ENCODE measurements around the gene ZNF189.

GRCh38 chr9:101352892-101353463 is 45.7 kb upstream of the ZNF189 start:
- TF ChIP-seq CTCF (IDR thresholded peaks at IDR 0.05), result no peak
- TF ChIP-seq POLR2A (IDR thresholded peaks at IDR 0.05), result no peak
- TF ChIP-seq POLR2AphosphoS5 (IDR thresholded peaks at IDR 0.05), result no peak
- TF ChIP-seq EP300 (IDR thresholded peaks at IDR 0.05), result no peak
